HG02943 (cell line): ENCODE measurements around the gene DNM3.
A peak's percentile ranks its signal among the peaks of the same experiment; 100 is the strongest.

Source experiments
- ATAC-seq: cut with Tn5 transposase; IDR thresholded peaks from one replicate; pipeline ENCODE4 v1.9.1; 2021; ENCODE audit warnings: mild to moderate bottlenecking, low read depth, moderate library complexity; ENCODE audit not compliant: unreplicated experiment

DNM3 gene

DNA sequence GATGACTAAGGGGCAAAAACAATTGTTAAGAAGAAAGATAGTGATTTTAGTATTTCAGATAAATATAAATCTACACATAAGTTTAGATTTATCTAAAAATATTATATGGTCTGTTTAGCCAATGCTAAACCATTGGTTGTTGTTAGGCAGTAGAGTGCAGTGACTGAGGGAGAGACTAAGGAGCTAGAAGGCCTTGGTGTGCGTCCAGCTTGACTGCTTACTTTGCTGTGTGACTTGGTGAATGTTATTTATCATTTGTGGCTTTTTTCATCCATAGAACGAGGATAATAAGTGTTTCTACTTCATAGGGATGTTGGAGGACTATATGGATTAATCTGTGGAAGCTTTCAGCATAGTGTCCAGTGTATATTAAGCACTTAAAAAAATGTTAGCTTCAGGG is 314.5 kb downstream of the DNM3 start:
- ATAC-seq = no peak

DNA sequence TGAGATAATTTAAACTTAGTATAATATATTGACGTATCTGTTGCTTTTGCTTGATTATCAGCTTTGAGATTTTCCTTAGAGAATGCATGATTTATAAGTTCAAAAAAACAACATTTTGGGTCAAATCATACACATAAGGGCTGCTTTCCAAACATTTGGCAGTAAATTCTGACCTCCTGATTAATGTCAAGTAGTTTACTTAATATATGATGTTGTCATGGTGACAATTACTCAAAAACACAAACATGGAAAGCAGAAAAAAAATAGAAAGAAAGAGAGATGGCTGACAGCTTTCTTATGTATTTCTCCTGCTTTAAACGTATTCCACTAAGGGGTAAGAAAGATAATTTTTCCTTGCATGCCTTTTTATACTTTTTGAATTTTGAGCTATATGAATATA is 320.9 kb downstream of the DNM3 start:
- no peak for ATAC-seq

DNA sequence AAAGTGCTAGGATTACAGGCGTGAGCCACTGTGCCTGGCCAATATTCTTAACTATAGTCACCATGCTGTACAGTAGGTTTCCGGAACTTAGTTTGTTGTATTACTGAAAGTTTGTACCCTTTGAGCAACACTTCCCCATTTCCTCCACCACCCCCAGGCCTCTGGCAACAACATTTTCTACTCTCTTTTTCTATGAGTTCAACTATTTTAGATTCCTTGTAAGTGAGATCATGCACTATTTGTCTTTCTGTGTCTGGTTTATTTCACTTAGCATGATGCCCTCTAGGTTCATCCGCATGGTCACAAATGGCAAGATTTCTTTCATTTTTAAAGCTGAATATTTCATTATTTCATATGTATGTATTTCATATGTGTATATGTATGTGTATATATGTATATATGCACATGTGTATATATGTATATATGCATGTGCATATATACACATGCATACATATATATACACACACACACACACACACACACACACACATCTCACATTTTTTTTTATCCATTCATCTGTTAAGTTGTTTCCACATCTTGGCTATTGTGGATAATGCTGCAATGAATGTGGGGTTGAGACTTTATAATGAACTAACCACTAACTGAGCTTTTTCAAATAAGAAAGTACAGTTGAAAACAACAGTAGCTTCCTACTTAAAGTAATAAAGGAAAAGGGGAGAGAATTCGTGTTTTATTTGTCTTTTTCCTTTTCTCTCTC is 322.4 kb downstream of the DNM3 start:
- no peak for ATAC-seq

DNA sequence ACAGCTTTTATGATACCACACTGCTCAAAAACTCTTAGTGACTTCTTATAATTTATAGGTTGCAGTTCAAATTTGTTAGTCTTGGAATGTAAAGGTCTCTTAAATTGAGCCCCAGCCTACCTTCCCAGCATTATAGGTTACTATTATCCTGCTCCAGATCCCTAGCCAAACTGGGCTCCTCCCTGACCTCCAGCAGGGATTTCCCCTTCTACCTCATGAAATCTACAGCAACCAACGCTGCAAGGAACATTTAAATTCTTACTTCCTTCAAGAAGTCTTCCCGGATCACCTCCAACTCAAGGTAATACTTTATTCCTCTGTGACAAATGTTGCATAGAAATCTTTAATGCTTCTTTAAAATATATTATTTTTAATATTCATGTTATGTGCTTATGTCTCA is 324.1 kb downstream of the DNM3 start:
- ATAC-seq = no peak

DNA sequence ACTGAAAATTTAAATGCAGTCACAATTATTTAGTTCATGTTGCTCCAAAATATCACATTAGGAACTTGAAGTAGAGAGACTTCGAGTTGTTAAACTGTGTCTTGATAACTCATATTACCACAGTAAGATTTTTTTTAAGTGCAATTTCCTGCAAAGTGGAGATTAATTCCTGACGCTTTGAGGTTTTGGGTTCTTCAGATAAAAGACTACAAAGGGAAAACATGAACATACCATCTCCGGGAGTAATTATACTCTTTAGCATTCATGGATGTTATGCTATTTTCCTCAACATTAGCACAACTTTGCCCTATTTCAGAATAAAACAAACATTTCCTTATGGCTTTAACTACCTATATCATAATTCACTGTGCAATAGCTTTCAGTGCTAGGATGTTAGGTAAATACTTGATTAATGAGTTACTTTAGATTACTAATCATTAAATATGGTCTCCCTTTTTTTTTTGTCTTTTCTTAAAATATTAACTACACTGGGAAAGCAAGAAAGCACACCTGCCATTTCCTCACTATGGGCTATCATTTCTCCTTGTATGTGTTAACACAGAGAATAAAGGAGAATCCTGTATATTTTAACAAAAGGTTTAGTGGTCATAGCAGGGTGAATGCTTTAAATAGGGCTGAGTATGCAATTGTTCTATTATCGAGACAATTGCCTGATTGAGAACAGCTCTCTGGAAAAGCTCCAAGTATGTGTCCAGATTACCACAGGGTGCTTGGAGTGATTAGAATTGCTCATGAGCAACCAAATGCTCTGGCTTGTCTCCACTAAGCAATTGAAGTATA is 326.7 kb downstream of the DNM3 start:
- ATAC-seq = no peak

DNA sequence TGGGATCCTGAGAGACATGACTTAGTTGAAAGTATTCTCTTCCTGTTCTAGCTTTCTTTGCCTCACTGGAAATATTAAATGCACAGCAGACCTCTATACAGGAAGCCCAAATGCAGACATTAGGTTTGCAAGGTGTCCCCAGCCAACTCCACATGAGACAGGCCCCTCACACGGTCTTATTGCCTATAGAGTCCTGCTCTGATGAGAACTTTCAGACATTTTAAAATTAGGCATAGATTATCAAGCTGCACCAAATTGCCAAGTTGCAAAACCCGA is 327.2 kb downstream of the DNM3 start:
- no peak for ATAC-seq

DNA sequence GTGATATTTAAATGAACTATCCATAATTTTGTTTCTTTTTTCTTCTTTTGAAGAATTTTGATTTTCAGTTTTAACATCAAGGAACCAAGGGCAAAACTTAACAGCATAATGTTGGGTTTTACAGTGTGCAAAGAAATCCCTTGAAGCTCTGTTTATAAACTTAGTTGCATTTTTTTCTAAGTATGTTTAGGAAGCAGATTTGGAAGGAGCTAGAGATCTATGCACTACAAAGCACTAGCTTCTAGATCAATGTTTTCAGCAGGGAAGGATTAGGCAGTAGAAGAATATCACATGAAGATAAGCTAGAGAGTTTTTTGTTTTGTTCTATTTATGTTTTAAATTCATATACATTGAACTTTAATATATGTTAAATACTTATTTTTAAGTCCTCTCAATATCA is 328.5 kb downstream of the DNM3 start:
- ATAC-seq = no peak

DNA sequence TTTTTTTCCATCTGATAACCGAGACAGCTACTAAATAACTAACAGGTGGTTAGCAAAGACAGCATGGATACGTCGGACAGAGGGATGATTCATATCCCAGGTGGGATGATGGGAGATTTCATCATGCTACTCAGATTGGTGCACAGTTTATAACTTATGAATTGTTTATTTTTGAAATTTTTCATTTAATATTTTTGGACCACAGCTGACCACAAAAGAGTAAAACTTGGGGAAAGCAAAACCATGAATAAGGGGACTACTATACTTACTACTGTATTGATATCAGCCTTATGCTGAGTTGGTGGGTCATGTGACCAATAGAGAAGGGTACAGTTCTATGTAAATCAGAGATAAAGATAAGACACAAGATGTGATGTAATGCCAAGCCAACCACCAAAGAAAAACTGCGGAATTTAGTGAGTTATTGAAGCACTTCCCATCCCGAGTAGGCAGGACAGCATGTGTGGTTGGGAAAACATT is 331.1 kb downstream of the DNM3 start:
- no peak for ATAC-seq

DNA sequence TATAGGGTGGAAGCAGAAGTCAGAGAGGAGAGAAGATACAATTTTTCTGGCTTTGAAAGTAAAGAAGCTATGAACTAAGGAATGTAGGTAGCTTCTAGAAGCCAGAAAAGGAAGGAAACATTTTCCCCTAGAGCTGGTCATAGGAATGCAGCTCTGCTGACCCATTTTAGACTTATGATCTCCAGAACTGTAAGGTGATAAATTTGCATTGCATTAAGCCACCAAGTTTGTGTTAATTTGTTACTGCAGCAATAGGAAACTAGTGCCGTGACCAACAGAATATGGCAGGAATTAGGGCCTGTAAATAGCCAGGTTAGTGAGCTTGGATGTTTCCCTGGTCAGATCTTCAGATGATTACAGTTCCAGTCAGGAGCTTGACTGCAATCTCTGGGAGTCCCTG is 334.9 kb downstream of the DNM3 start:
- no peak for ATAC-seq

DNA sequence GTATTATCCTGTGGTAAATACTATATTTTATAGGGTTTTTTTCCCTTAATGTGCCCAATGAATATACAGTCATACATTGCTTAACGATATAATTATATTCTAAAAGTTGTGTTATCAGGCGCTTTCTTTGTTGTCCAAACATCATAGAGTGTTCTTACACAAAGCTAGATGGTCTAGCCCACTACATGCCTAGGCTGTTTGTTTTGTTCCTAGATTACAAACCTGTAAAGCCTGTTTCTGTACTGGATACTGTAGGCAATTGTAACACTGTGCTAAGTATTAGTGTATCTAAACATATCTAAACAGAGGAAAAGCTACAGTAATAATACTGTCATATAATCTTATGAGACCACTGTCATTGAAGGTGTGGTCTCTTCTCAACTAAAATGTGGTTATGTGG is 336.6 kb downstream of the DNM3 start:
- no peak for ATAC-seq

DNA sequence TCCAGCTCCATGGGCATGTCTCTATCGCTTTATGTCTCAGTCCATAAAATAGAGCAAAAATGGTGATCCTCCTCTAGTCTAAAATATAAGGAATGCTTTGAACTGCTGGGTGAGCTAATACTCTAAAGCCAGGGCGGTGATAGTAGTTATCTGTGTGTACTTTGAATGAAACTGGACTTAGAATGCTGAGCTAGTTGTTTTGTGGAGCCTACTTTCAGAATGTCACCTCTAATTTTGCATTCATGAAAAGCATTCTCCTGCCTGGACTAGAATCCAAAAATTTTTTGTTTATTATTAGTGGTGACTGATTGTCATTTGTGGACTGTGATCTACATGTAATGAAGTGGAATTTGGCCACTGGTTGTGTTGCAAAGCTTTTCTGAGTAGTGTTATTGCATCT is 337.6 kb downstream of the DNM3 start:
- ATAC-seq = no peak

DNA sequence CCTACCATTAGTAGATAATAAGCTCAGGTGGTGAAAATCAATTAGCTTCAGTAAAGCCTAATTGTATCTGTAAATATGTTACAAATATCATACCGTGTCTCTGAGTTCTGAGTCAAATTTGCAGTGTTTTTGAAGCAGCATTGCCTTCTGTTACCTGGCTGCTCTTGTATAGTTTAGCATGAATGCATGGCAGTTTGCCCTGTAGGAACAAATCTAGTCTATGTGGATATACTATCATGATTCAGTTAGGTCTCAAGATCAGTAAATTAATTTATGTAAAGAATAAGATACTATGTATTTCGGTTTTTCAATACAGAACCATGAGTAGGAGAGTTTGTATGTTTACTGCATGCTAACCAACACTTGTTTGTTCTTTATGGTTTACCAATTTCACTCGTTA is 338.6 kb downstream of the DNM3 start:
- ATAC-seq = no peak

DNA sequence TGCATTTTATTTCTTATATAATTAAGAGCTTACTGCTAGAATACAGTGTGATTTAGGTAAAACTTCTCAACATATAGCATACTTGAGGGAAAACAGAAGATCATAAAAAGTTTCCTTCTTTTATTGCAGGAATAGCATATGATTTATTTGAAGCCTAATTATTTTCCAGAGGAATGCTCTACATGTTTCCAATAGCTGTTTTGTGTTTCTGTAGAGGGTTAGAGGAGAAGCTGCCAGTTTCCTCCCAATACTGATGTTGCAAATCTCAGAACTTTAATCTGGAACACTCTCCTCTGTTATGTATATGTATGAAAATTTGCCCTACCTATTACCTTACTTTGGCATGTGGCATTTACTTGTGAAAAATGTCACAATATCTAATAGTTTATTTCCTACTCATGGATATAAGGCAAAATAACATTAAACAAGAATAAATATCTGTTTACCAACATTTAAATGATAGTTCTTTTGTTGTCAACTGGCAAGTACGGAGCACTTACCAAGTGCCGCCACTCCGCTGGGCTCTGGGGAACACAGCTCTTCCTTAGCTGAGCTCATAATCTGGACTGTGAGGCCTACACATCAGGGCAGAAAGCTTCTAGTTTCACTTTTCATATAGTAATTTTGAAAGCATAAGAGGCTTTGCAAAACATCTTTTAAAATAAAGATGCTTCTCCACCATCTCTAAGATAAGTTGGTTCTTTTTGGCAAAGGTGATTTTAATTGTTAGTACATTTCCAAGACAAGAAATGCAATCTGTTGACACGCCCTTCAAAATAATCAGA is 339.4 kb downstream of the DNM3 start:
- ATAC-seq = peak; percentile 66

DNA sequence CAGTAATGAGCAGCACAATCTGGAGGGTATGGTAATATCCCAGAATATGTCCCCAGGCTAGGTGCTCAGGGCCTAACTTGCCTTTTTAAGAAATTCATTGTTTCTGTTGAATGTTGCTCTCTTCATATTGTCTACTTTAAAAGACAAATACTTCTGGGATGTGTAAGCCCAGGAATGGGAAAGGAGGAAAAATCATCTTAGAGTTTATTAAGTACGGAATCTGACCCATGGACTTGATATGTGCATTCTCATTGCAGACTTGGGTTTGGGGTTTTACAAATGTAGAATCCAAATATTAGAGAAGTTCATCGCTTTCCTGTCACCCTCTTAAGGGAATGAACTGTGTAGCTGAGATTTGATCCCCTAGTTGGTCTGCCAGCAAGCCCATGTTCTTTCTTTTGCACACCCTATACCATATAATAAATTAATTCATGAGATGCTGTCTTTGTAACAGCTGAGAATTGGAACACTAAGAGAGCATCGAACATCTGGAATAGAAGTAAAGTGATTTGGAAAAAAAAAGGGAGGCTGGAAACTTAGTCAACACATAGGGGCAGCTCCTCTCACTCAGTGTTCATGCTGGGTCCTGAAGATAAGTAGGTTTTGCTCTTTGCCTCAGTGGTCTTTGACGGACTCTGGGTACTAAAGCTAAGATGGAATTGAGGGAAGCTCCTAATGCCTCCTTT is 343.4 kb downstream of the DNM3 start:
- peak; percentile 3 for ATAC-seq

DNA sequence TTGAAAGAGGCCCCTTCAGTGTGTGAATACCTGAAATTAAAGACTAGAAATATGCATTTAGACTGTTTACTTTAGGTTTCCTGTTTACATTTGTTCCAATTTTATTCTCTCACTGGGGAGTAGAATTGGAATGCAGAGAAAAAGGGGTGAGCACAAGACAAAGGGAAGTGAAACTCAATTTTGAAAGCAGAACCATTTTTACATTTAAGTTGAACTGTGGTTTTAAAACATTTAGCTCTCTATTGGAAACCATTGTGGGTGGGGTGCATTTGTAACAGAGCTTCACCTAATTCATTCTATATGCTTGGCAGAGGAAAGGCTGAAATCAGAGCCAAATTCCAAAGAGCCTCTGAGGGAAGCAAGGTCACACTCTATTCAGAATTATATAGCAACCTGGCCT is 343.9 kb downstream of the DNM3 start:
- peak; percentile 53 for ATAC-seq

DNA sequence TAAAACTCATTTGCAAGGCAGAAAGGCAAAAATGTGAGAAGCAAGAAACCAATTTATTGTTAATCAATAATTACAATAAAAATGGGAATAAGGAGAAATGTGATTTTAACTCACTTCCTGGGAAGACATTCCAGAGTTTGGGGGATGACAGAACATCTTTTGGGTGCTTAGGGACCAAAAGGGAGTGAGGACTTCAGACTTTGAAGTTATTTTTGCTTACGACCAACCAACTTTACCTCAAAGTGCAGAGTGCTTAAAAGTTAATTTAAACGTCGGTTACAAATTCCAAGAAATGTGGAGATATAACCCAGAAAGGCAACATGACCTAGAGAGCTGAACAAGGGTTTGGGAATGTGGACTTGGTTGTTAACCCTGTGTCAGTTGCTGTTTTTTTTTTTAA is 344.7 kb downstream of the DNM3 start:
- no peak for ATAC-seq

DNA sequence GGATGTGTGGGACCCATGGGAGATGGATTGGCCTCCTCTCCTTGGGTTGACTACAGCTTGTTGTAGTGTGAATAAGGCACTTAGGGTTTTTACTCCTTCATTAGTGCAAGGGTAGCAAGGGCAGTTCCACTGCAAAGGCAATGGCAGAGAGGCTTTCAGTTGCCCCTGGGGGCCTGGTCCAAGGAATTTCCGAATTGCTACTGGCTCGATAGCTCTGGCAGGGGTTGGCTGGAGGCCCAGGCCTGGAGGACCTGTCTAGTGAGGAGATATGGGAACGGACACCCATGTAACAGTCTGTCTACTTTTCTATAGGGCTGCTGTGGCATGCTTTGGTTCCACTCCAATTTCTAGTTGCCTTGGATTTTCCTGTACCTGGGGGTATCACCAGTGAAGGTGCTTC is 360.3 kb downstream of the DNM3 start:
- ATAC-seq = no peak

DNA sequence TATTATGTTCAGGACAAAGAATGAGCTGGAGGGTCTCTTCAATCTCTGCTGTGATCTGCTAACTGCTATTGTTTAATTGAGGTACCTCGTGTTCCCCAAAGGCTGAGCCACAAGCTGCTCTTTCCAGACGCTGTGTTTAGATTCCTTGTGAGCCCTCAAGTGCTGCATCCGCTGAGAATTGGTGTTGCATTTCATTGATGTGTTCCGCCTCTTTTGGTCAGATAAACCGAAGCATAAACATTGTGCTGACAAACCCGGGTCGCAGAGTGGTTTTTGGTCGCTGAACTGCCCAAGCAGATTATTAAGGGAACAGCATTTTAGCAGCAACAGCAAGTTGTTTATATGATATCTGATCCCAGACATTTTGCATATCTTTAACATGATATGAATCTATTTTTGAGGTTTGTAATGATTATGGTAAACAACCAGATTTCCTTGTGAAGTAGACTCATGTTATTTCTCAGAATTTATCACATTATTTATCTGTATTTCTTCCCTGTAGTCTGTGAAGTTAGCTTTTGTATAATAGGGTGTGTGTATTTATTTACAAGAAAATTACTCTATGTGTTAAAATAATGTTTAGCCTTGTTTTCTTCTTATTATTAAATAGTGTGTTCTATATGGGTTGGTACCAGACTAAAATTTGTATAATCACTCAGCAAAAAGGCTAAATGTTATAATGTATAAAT is 362.0 kb downstream of the DNM3 start:
- no peak for ATAC-seq

DNA sequence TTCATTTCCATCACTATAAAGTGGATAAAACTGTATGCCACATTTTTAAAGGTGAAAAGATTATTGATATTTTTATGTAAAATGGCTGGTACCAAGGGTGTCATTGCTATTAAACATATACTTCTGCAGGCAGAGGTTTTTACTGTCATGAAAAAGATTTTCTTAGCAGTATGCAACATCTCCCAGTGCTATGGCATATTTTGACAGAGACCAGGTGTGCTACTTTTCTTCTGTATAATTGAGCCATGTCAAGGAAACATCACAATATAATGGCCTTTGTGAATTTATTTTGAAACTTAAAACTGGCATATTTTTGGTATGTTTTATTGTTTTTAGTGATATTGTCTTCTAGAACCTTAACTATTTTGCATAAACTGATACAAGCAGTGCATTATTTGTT is 362.6 kb downstream of the DNM3 start:
- no peak for ATAC-seq

DNA sequence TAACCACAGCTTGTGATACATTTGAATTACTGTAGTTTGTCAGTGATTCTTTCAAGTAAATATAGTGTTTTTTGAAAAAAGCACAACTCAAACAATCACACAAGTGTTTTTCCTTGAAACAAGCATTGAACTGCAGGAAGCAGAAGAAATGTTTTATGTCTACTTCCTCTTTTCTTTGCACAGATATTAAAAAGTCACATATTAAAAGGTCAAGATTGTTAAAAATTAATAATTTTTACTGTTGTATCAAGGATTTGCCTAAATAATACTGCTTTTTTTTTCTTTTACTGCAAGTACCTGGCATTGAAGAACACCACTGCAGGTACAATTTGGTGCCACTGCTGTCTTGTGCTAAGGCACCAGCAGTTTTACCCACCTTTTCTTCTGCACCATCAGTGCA is 365.0 kb downstream of the DNM3 start:
- no peak for ATAC-seq
